ENCODE results near the gene TPO.

DNA sequence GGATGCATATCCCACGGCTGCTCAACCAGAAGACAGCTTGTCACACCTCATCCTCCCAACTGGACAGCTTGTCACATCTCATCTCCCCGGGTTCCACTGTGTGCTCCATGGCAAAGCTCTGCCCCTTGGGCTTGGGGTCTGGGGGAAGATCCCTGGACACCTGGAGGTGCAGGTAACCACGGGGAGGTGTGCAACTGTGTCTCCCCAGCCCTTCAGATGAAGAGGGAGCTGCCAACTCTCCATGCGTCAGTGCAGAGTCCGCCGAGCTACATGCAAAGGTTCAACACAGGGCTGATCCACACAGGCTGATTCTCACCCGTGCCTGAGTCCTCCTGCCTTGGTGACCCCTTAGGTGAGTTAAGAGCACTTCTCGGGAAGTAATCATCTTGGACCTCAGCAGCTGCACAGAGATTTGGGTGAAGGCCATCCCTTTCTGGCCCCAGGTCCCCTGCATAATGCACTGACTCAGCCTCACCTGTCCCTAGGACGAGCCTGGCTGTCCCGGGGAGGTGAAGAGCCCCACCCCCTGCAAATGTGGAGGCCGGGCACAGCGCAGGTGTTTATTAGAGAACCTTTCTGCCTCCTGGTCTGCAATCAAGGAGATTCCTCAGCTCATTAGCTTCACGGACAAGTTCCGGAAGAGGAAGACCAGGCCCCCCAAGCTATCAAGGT lies 173.1 kb downstream of the TPO start:
- no peak for TF ChIP-seq POLR2A (IDR thresholded peaks at IDR 0.05)
- TF ChIP-seq, protein P1, sequence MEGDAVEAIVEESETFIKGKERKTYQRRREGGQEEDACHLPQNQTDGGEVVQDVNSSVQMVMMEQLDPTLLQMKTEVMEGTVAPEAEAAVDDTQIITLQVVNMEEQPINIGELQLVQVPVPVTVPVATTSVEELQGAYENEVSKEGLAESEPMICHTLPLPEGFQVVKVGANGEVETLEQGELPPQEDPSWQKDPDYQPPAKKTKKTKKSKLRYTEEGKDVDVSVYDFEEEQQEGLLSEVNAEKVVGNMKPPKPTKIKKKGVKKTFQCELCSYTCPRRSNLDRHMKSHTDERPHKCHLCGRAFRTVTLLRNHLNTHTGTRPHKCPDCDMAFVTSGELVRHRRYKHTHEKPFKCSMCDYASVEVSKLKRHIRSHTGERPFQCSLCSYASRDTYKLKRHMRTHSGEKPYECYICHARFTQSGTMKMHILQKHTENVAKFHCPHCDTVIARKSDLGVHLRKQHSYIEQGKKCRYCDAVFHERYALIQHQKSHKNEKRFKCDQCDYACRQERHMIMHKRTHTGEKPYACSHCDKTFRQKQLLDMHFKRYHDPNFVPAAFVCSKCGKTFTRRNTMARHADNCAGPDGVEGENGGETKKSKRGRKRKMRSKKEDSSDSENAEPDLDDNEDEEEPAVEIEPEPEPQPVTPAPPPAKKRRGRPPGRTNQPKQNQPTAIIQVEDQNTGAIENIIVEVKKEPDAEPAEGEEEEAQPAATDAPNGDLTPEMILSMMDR (IDR thresholded peaks at IDR 0.05) = no peak

Measured in thyroid gland (tissue), 4 donors.